Measurements from ENCODE around the gene BCO2.
A peak's percentile ranks its signal among the peaks of the same experiment; 100 is the strongest.

Gene BCO2

DNA sequence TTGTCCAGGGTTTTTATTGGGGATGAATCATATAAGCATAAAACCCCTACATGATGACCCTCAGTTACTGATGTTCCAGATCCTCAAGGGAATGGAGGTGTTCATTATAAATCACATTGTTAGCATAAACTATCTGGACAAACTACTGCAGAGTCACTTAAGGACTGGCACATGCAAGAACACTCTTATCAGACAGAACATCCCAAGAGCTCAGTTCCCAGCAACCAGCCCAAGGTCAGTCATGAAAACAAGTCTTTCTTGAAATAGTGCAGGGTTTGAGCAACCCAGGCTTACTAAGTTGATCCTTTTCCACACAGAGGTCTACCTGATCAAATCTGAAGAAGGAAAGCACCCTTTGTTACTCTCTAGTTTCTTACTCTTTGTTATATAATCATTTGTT lies 37.4 kb downstream of the BCO2 start:
- DNase-seq (ENCODE audit: low read depth in 1 of 2, low spot score in 1 of 2) = no peak

DNA sequence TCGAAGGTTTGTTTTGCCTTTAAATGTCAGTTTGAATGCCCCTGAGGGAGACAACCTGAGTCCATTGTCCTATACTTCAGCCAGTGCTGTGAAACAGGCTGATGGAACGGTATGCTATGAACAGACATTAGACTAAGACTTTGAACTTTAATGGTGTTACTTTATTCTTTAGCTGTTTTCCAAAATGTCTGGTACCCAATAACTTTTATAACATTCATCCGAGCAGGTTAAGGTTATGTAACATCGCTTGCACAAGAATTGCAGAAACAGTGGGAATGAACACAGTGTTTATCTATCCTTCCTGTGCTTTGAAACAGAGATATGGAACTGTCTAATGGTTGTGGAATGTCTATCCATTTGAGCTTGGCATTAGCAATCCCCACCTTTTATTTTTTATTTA lies 38.4 kb downstream of the BCO2 start:
- DNase-seq (ENCODE audit: low read depth in 1 of 2, low spot score in 1 of 2) = no peak

GRCh38 chr11:112215621-112216020 lies 40.3 kb downstream of the BCO2 start:
- DNase-seq (ENCODE audit: low read depth in 1 of 2, low spot score in 1 of 2) = no peak

DNA sequence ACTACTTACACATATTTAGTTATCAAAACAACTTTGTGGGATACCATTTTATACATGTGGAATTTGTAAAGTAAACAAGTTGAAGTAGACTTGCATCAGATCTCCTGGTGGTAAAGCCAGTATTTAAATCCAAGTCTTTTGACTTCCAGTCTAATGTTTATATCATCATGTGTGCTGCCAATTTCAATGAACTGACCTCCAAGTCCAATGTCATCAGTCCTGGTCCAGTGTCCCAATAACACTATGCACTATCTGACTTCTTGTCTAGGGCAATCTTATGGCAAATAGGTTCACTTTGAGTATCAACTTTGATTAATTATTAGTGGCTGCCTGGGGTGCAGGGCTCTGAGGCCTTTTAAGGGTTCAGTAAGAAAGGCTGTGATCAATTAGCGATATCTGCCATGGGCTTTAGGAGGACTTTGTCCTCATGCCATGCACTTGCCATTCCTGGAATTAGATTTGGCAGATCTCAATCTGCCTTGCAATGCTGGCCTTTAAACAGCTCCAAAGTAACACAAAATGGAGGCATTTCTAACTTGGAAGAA lies 41.3 kb downstream of the BCO2 start:
- no peak for DNase-seq (ENCODE audit: low read depth in 1 of 2, low spot score in 1 of 2)

- DNase-seq (ENCODE audit: low read depth in 1 of 2, low spot score in 1 of 2) = no peak
Measured at GRCh38 chr11:112219476-112220232, 44.3 kb downstream of the BCO2 start.

DNA sequence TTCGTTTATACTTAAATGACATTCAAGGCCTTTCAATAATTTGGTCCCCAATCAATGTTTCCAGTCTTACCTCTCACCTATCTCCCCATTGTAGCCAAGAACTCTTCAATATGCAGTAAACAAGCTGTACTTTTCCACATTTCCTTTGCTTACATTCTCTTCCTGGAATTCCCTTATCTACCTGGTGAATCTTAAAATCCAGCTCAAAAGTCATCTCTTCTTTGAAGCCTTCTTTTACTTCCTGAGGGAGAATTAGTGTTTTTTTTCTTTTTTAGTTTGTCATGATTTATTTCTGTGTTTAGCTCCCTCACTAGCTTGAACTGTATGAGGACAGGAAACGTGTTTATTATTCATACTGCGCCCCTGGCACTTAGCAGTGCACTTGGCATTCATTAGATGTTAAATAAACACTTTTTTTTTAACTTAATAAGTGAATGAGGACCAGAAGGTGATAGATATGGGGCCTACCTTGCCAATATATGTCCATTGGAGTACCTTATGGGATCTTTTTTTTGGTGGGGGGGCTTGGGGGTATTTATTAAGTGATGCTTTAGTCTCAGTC lies 46.0 kb downstream of the BCO2 start:
- no peak for DNase-seq (ENCODE audit: low read depth in 1 of 2, low spot score in 1 of 2)

- no peak for DNase-seq (ENCODE audit: low read depth in 1 of 2, low spot score in 1 of 2)
Measured at GRCh38 chr11:112222303-112222702, 47.0 kb downstream of the BCO2 start.

DNA sequence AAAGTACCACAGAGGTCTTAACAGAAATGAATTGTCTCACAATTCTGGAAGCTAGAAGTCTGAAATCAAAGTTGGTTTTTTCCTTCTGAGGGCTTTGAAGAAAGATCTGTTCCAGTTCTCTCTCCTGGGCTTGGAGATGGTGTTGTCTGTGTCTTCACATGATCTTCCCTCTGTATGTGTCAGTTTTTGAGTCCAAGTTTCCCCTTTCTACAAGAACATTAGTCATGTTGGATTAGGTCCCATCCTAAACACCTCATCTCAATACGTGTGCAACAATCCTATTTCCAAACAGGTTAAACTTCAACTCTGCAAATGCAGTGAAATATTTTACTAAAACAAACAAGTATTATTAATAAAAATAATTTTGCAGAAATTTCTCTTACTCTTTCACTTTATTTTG lies 47.8 kb downstream of the BCO2 start:
- DNase-seq (ENCODE audit: low read depth in 1 of 2, low spot score in 1 of 2) = no peak

- DNase-seq (ENCODE audit: low read depth in 1 of 2, low spot score in 1 of 2) = no peak
Measured at GRCh38 chr11:112223754-112224532, 48.6 kb downstream of the BCO2 start.

GRCh38 chr11:112225753-112226061 lies 50.4 kb downstream of the BCO2 start:
- no peak for DNase-seq (ENCODE audit: low read depth in 1 of 2, low spot score in 1 of 2)

DNA sequence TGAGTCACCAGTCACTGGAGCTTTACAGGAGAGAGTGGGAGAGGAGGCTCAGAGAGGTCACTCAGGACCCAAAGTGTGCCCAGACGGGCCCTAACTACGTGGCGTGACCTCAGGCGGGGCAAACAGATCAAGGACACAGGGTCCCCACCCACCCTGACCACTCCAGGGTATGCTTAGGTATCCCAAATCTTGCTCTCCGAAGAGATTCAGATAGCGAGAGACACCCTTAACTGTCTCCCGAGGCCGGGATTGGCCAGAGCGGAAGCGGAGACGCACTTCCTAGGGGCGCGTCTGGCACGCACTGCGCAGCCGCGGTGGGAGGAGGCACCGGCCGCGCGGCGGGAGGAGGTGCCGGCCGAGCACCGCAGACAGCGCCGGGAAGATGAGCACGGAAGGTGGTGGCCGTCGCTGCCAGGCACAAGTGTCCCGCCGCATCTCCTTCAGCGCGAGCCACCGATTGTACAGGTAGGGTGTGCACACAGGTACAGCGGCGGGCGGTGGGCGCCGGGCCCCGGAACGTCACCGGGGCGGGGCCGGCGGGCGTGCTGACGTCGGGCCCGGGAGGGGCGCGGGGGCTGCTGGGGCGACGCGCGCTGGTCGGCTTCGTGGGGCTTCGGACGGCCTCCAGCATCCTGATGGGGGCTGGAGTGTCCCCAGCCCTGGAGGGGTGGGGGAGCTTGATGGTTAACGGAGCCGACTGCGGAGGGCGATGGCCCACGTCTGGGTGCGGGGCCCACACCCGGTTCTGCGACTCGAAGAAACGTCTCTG lies 50.9 kb downstream of the BCO2 start, which contains the start of gene PTS:
TSS of gene PTS (plus strand) at position 367 of the 769 bp plus-strand sequence. CDS start at position 383, 16 bp downstream.
- DNase-seq (ENCODE audit: low read depth in 1 of 2, low spot score in 1 of 2) = peak; percentile 62 to 75

GRCh38 chr11:112226831-112227401 lies 51.6 kb downstream of the BCO2 start:
- no peak for DNase-seq (ENCODE audit: low read depth in 1 of 2, low spot score in 1 of 2)

- no peak for DNase-seq (ENCODE audit: low read depth in 1 of 2, low spot score in 1 of 2)
Measured at GRCh38 chr11:112227471-112227870, 52.2 kb downstream of the BCO2 start.

DNA sequence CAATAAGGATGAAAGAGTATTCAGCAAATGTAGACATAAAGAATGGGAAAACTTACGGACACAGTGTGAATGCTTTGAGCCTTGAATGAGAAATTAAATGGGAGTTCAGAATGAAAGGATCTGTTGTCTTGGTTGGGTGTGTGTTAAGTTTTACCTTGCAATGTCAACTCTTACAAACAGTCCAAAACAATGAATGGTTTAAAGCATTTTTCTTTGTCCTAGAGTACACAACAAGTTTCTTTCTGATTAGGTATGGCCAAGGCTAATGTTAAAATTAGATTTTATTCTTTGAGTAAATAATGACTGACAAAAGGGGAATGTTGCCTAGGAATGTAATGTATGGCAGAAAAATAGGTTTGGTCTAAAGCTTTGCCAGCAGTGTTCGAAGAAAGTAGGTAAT lies 53.4 kb downstream of the BCO2 start:
- no peak for DNase-seq (ENCODE audit: low read depth in 1 of 2, low spot score in 1 of 2)

- no peak for DNase-seq (ENCODE audit: low read depth in 1 of 2, low spot score in 1 of 2)
Measured at GRCh38 chr11:112229159-112229558, 53.8 kb downstream of the BCO2 start.

DNA sequence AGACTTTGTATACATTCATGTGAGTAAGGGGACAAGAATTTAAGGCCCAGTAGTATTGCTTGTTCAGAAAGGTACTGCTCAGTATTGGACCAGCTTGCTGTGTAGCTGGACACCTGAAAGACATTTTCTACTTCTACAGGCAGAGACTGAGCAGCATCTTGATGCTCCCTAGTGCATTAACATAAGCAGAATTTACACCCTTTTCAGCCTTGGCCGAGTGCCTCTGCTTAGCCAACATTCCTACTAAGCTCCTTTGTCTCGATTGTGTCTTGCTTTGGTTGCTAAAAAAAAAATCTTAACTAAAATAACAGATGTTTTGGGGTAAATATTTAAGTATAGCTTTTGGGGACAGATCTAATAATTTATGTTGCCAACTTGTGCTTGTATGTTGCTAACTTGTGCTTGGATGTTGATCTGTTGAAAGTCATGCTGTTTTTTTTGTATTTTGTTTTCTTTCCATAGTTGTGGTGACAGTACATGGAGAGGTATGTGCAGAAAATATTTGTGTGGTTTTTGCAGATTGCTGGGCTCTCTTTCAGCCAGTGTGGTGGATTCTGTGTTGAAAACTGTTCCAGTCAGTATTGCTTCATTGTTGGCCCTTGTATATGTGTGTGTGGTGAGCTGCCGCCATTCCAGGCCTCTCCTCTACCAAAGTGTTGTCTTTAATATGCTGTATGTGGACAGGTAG lies 54.6 kb downstream of the BCO2 start:
- DNase-seq (ENCODE audit: low read depth in 1 of 2, low spot score in 1 of 2) = no peak

DNA sequence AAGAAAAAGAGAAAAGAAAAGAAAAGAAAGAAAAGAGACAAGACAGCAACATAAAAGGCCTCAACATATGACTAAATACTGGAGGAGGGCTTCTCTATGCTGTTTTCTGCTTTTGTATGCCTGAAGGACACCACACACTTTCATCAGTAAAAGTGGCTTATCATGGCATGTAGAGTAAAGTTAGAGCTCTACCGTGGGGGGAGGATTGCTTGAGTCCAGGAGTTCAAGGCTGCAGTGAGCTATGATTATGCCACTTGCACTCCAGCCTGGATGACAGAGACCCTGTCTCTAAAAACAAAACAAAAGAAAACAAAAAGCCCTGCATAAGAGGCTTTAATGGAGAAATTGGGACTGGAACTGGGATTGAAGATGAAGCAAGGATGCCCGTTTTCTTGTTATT lies 56.6 kb downstream of the BCO2 start:
- no peak for DNase-seq (ENCODE audit: low read depth in 1 of 2, low spot score in 1 of 2)

- DNase-seq (ENCODE audit: low read depth in 1 of 2, low spot score in 1 of 2) = no peak
Measured at GRCh38 chr11:112235750-112236390, 60.6 kb downstream of the BCO2 start.

DNA sequence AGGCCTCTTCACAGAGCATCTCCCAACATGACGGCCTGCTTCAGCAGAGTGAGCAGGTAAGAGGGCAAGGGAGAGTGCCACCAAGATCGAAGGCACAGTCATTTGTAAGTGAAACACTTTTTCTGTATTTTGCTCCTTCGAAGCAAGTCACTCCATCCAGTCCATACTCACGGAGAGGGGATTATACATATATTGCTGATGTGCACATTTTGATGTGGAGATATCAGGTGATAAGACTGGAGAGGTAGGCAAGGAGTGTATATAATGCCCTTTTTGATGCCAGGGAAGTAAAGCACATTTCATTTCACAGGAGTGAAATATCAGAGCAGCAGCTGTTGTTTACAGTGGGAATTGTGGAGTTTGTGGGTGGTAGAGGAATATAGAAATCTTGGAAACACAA lies 62.1 kb downstream of the BCO2 start:
- DNase-seq (ENCODE audit: low read depth in 1 of 2, low spot score in 1 of 2) = no peak

DNA sequence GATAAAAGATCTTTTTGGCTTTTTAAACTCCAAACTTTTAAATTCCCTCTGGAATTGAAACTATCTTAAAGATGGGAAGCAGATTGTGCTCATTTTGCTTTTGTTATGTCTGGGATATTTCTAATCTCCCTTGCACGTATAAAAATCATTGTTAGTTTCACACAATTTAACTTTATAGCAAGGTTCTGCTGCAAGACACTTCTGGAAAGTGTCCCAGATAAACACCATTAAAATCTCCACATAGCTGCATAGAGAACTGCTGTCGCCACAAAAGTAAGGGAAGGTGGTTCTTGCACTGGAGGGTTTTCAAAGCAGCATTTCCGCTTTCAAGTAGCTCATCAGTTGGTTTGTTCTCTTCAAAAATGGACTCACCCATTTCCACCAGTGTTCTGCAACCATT lies 62.7 kb downstream of the BCO2 start:
- DNase-seq (ENCODE audit: low read depth in 1 of 2, low spot score in 1 of 2) = no peak

Data from activated T-helper 1 cell treated with anti-CD3 and anti-CD28 coated beads, Interleukin-2, amount 50 U/mL, for 16 hours (primary cell).